Esophagus muscularis mucosa (tissue), 4 donors: ENCODE data around the gene COL5A2. TPM values are rescaled to one million over a fixed set of nuclear protein-coding genes. Genes with fewer than 3 reads are reported as not detected.

Experiments used
- DNase-seq: peaks from one replicate; pipeline ENCODE4 v3.0.0-alpha.2; 2017; ENCODE audit errors: extremely low spot score
- H3K27ac ChIP-seq, 4 donors: fragments of 200-600 bp; sonication (generic); replicated peaks in 1 of 4; 1 replicate in 3 of 4; 2 replicates in 1 of 4; pipeline ENCODE4 v1.5.1; 2016 to 2019; ENCODE audit warnings: mild to moderate bottlenecking in 1 of 4
- H3K27me3 ChIP-seq, 4 donors: fragments of 200-600 bp; sonication (generic); one replicate each; pipeline versions ENCODE4 v1.5.1 to v1.6.0; 2016 to 2019
- H3K36me3 ChIP-seq, 4 donors: fragments of 200-600 bp; sonication (generic); one replicate each; pipeline ENCODE4 v1.5.1; 2016 to 2019
- H3K4me1 ChIP-seq, 4 donors: fragments of 200-600 bp; sonication (generic); one replicate each; pipeline ENCODE4 v1.5.1; 2016 to 2019
- H3K4me3 ChIP-seq, 4 donors: fragments of 200-600 bp; sonication (generic); 1 replicate in 2 of 4; 2 replicates in 2 of 4; pipeline ENCODE4 v1.5.1; 2016 to 2019; ENCODE audit warnings: mild to moderate bottlenecking in 4 of 4, moderate library complexity in 1 of 4
- H3K9me3 ChIP-seq, 4 donors: fragments of 200-600 bp; sonication (generic); 1 replicate in 3 of 4; 2 replicates in 1 of 4; pipeline ENCODE4 v1.5.1; 2016 to 2019
- EP300 ChIP-seq: sonication (generic); formaldehyde crosslinking; IDR thresholded peaks from one replicate; pipeline ENCODE4 v1.6.1; 2017; ENCODE audit warnings: antibody characterized with exemption
- POLR2A ChIP-seq: fragments of 450-650 bp; IDR thresholded peaks from one replicate; pipeline ENCODE4 v1.6.1; 2017; ENCODE audit warnings: antibody characterized with exemption, moderate library complexity, mild to moderate bottlenecking, low read depth
- POLR2AphosphoS5 ChIP-seq, 2 donors: sonication (generic); formaldehyde crosslinking; IDR thresholded peaks; one replicate each; pipeline ENCODE4 v1.6.1; 2017; ENCODE audit warnings: antibody characterized with exemption in 2 of 2
- WGBS: methylation state at CpG from one replicate; pipeline ENCODE4 v1.1.5; 2018; 5-methylcytosine and 5-hydroxymethylcytosine counted together
- intact Hi-C: fragments of 100-400 bp; cut with DNase I; formaldehyde crosslinking; loops from one replicate; pipeline ENCODE4 v1.15.1; 2023
- total RNA-seq, 4 donors: library from RNA; depleted of rRNA; stranded (reverse); fragments of >200 nt; gene quantifications; one replicate each; pipeline versions ENCODE4 v1.1.0 to v1.2.1, GENCODE V29; 2016
- TF ChIP-seq, protein P1 (sequence below), 3 experiments: fragments of 200-600 bp in 2 of 3; fragments of 450-650 bp in 1 of 3; sonication (generic) in 2 of 3; IDR thresholded peaks; one replicate each; pipeline ENCODE4 v1.5.1; 2017 to 2019; ENCODE audit warnings: antibody characterized with exemption in 3 of 3, mild to moderate bottlenecking in 2 of 3, moderate library complexity in 1 of 3

Gene COL5A2
- total RNA-seq, 4 donors from 2014 or later: 49.9 to 68.5 (median 59.0) TPM

GRCh38 chr2:189047171-189047888 lies 132.2 kb downstream of the COL5A2 start:
- TF ChIP-seq, protein P1, sequence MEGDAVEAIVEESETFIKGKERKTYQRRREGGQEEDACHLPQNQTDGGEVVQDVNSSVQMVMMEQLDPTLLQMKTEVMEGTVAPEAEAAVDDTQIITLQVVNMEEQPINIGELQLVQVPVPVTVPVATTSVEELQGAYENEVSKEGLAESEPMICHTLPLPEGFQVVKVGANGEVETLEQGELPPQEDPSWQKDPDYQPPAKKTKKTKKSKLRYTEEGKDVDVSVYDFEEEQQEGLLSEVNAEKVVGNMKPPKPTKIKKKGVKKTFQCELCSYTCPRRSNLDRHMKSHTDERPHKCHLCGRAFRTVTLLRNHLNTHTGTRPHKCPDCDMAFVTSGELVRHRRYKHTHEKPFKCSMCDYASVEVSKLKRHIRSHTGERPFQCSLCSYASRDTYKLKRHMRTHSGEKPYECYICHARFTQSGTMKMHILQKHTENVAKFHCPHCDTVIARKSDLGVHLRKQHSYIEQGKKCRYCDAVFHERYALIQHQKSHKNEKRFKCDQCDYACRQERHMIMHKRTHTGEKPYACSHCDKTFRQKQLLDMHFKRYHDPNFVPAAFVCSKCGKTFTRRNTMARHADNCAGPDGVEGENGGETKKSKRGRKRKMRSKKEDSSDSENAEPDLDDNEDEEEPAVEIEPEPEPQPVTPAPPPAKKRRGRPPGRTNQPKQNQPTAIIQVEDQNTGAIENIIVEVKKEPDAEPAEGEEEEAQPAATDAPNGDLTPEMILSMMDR (IDR thresholded peaks at IDR 0.05): no peak
- no peak for TF ChIP-seq EP300
- TF ChIP-seq POLR2A: no peak
- no peak for TF ChIP-seq POLR2AphosphoS5 (IDR thresholded peaks at IDR 0.05)
- Histone ChIP-seq H3K36me3 (peaks cover 4 to 59% (median 9%) of the 10 kb centered on the region in 4 donors), H3K4me1 (peaks cover 0 to 7% (median 0%) of the 10 kb centered on the region in 4 donors), H3K9me3 (no peaks in the 10 kb centered on the region), H3K27ac (no peak overlapping the region), H3K4me3 (no peak overlapping the region), H3K27me3 (no peaks in the 10 kb centered on the region)
- intact Hi-C loops: no loop called here
- WGBS: 91% methylated on average over 4 of the region's 4 CpGs
- no peak for DNase-seq

DNA sequence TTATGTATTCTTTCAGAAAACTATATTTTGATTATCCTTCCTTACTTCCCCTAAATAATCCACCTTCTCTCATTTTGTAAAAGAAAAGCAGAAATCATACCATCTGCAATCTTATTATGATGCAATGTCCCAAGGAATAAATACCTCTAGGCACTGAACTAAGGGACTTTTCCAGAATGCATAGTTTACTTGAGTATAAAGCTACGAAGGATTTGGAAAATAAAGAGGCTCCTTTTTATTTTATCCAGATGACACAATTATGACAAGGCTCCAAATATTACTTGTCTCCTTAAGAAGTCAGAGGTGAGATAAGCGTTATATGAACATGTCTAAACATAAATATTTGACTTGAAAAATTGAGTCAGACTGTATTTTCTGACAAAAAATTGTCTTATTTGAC lies 133.2 kb downstream of the COL5A2 start:
- DNase-seq: no peak
- Histone ChIP-seq H3K36me3 (peaks cover 4 to 56% (median 9%) of the 10 kb centered on the region in 4 donors), H3K27me3 (no peaks in the 10 kb centered on the region), H3K9me3 (no peaks in the 10 kb centered on the region), H3K4me3 (no peak overlapping the region), H3K4me1 (peaks cover 0 to 7% (median 0%) of the 10 kb centered on the region in 4 donors), H3K27ac (no peak overlapping the region)
- 44% methylated on average over 2 of the region's 2 CpGs for WGBS
- intact Hi-C loops: no loop called here
- TF ChIP-seq POLR2A (no peak), EP300 (no peak), POLR2AphosphoS5 (IDR thresholded peaks at IDR 0.05) (no peak)
- TF ChIP-seq, protein P1 (IDR thresholded peaks at IDR 0.05): no peak

GRCh38 chr2:189045836-189046235 lies 133.7 kb downstream of the COL5A2 start:
- 95% methylated on average over 3 of the region's 3 CpGs for WGBS
- Histone ChIP-seq H3K9me3 (no peaks in the 10 kb centered on the region), H3K4me1 (peaks cover 0 to 7% (median 0%) of the 10 kb centered on the region in 4 donors), H3K36me3 (peaks cover 4 to 56% (median 11%) of the 10 kb centered on the region in 4 donors), H3K27me3 (no peaks in the 10 kb centered on the region), H3K4me3 (no peak overlapping the region), H3K27ac (no peak overlapping the region)
- DNase-seq: no peak
- no peak for TF ChIP-seq EP300
- no peak for TF ChIP-seq POLR2A
- no peak for TF ChIP-seq POLR2AphosphoS5 (IDR thresholded peaks at IDR 0.05)
- TF ChIP-seq, protein P1 (IDR thresholded peaks at IDR 0.05): no peak
- intact Hi-C loops: no loop called here

GRCh38 chr2:189037518-189037917 lies 142.0 kb downstream of the COL5A2 start:
- Histone ChIP-seq H3K4me1 (peaks cover 0 to 9% (median 0%) of the 10 kb centered on the region in 4 donors), H3K27ac (no peak overlapping the region), H3K4me3 (no peak overlapping the region), H3K27me3 (no peaks in the 10 kb centered on the region), H3K9me3 (no peaks in the 10 kb centered on the region), H3K36me3 (peaks cover 16 to 56% (median 24%) of the 10 kb centered on the region in 4 donors)
- 91% methylated on average over 1 of the region's 1 CpG for WGBS
- DNase-seq: no peak
- intact Hi-C loops: no loop called here
- TF ChIP-seq, protein P1 (IDR thresholded peaks at IDR 0.05): no peak
- TF ChIP-seq POLR2A (no peak), POLR2AphosphoS5 (IDR thresholded peaks at IDR 0.05) (no peak)
